COLO829 (cell line): Measurements from ENCODE around the gene CROCC.
"Not testable (repeated sequence)": the region's sequence is repeated elsewhere in the genome, so short reads cannot be mapped to it uniquely, and the experiment has no call there.

ENCODE experiments used
- DNase-seq: peaks from one replicate; pipeline ENCODE4 v3.0.0; 2012; ENCODE audit warnings: low spot score

The CROCC gene

DNA sequence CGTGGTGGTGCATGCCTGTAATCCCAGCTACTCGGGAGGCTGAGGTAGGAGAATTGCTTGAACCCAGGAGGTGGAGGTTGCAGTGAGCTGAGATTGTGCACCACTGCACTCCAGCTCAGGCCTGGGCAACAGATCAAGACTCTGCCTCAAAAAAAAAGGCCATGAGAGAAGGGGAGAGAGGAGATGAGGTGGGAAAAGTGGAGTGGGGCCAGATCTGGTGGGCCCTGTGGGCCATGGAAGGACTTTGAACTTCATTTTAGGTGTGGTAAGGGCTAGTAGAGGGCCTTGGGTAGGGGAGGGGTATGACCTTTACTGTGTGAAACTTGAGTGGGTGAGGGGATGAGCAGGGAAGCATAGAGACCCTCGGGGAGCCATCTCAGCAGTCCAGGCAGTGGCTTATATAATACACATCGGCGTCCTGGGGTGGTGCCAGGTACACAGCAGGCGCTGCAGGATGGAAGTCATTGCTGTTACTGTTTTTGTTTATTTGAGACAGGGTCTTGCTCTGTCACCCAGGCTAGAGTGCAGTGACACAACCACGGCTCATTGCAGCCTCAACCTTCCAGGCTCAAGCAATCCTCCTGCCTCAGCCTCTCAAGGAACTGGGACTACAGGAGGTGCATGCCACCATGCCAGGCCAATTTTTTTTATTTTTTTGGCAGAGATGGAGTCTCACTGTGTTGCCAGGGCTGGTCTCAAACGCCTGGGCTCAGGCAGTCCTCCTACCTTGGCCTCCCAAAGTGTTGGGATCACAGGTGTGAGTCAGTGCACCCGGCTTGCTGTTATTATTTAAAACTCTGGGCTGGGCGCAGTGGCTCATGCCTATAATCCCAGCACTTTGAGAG lies 5.5 kb upstream of the CROCC start:
- not testable (repeated sequence) for DNase-seq

DNA sequence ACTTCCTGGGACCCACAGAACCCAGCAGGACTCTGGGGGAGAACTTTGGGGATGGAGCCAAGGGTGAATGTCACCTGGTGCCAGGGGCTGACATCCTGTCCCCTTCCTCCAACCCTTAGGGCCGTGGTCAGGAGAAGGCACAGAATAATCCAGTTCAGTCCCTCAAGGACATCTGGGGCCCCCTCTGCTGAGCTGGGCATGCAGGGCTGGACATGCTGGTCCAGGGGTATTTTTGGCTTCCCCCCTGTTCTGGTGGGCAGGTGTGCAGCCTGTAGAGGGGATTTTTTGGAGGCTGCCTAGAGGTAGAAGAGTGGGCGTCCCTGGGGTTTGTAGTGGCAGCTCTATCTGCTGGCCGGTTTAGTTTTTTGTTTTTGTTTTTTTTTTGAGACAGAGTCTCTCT lies 3.4 kb upstream of the CROCC start:
- DNase-seq: no peak

DNA sequence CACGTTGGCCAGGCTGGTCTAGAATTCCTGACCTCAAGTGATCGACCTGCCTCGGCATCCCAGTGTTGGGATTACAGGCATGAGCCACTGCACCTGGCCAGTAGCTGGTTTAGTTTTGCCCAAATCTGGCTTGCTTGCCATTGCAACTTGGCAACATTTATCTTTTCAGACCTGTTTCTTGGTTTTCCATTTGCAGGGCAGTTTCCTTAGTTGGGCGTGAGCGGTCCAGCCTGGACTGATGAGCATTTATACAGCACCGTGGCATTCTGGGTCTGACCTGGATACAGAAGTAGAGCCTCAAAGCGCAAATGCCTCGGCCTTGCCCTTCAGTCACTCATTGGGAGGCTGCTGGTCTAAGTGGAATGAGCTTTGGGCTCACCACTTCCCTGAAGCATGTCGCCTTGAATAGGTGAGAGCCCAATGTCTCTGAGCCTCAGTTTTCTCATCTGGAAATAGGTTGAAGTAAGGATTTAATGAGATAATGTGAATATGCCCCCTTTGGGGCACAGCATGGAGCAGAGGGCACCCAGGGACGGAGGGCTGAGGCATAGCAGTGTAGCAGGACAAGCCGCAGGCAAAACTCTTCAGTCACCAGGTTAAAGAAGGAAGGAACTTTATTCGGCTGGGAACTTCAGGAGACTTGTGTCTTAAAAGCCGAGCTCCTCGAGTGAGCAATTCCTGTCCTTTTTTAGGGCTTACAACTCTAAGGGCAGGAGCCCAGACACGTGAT lies 2.6 kb upstream of the CROCC start:
- DNase-seq: not testable (repeated sequence)

DNA sequence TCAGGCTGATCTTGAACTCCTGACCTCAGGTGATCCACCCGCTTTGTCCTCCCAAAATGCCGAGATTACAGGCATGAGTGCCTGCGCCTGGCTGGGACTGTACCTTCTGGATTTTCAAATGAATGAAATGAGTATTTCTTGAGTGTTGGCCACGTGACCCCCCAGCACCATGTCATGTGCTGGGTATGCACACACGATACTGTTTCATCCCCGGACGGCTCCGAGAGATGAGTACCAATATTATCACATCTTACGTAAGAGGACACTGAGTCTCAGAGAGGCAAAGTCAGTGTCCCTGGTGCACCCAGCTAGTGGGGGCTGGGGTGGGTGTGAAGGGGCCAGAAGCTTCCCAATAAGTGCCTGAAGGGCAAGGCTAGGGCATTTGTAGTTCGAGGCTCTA lies 780 bp upstream of the CROCC start:
- DNase-seq: no peak

DNA sequence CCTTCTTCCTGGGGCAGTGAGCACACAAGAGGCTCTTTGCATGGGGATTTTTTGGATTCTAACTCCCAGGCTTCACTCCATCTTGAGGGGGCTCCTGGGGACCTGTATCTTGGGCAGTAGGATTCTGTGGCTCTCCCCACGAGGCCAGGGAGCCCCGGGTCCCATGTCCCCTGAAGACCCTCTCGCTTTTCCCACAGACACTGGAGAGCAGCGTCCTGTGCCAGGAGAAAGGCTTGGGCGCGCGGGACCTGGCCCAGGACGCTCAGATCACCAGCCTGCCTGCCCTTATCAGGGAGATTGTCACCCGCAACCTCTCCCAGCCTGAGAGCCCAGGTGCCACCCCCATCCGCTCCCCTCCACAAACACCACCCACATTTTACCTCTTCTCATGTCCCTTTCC lies 735 bp downstream of the CROCC start:
- DNase-seq: no peak

DNA sequence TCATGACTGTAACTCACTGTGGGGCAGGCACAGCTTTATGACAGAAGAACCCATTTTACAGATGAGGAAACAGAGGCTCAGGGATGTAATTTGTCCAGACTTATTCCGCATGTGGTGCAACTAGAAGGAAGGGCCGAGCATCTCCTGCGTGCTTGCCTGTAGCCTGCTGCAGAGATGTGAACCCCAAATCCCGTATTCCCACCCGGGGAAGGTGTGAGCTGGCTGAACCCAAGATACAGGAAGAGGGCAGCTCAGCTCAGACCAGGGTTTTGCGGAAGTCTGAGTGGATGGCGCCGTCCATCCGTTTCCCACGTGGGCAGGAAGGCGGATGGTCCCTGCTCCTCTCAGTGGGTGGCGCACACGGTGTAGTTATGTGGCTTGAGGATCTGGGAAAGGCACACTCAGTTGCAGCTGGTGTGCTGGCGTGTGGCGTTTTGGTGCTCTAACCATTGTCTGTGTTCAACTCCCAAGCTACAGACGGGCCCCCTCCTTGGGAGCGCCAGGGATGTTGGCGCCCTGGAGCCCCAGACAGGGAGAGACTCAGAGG lies 1.2 kb downstream of the CROCC start:
- DNase-seq: no peak

DNA sequence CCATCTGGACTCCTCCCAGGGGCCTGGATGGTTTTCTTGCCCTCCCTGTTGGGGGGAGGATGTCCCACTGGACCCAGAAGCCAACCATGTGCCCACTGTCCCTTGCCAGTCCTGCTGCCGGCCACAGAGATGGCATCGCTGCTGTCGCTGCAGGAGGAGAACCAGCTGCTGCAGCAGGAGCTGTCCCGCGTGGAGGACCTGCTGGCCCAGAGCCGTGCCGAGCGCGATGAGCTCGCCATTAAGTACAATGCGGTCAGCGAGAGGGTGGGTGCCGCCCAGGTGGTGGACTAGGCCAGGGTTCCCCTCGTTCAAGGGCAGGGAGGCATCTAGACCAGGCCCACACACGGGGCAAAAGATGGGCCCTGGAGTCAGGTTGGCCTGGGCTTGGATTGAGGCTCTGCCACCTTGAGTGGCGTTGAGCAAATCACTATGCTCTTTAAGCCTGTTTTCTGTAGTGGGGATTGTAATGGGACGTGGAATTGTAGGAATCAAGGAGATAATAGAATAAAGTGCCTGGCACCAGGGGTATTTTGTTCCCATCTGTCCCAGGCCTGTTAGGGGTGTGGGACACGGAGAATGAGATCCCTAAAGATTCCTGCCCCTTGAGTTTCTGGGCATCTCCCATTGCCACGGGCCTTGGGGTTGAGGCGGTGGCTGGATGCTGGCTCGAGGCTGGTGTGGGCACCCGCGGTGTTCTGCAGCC lies 2.6 kb downstream of the CROCC start:
- DNase-seq: no peak

DNA sequence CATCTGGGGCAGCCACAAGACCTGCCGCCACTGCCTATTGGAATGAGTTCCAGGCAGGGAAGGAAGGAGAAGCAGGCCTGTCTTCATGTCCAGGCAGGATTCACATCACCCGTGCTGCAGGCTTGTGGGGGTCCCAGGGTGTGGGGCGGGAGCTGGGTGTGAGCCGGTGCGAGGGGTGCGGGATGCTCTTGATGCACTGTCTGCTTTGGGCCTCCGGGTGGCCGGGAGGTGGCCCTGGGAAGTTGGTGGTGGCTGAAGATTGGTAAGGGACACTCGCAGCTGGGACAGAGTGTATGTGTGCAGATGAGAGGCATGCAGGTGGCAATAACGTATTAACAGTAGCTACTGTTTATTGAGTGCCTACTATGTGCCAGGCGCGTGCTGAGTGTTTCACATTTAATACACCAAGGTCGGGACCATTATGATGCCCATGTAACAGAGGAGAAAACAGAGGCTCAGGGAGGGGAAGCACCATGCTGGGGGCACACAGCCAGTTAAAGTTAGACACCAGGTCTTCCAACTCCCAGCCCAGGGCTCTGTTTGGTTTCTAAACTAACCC lies 3.3 kb downstream of the CROCC start:
- DNase-seq: no peak

DNA sequence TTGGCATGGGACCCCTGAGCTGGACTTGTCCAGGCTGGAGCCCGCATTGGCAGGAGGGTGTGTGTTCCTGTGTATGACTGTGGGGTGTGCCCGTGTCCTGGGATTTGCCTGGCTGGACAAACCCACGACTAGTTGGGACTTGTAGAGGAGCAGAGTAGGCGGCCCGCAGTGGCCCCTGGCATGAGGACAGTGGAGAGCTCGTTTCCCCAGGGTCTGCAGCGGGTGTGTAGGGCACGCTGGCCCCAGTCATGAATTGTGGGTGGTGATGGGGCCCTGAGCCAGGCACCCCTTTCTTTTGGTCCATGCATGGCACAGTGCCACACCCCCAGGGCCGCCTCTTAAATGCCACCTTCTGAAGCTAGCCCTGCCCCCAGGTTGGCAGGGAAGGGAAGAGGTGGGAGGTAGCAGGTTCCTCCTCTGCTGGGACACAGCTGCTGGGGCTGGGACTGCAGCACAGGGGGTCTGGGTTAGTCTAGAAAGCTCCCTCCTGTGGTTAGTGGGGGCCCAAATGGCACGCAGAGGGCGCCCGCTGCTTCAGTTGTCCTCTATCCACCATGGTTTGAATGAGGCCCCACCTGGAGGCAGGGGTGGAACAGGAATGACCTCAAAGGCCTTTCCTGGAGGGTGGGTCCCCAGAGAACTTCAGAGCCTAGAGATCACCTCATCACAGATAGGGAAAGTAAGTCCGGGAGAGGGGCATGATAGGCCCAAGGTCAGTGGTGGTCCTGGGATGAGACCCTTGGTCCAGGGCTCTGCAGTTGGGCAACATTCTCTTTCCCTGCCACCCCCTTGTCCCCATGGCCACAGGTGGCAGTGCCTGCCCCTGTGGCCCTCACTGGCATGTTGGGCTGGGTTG lies 4.1 kb downstream of the CROCC start:
- DNase-seq: no peak

DNA sequence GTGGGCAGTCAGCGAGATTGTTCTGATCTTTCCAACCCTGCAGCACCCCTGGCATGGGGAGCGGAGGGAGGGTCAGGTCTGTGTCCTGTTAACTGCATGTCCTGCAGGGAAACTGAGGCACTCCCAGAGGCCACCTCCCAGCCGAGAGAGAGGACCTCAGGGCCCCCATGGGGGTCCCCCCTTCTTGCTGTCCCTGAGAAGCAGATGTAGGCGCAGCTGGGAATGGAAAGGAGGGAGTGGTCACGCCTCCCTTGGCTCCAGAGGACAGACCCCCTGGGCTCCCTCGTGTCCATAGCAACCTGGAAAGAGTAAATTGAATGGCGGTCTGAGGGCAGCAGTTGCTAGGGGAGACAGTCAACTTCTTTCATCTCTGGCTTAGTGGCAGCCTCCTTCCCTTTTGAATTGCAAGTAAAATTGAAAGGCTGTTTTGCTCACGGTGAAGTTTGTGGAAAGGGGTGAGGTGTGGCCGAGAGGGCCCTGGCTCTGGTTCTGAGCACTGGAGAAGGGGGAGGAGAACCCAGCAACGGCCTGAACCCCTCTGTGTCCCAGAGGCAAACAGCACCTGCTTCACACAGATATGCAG lies 4.9 kb downstream of the CROCC start:
- DNase-seq: no peak

DNA sequence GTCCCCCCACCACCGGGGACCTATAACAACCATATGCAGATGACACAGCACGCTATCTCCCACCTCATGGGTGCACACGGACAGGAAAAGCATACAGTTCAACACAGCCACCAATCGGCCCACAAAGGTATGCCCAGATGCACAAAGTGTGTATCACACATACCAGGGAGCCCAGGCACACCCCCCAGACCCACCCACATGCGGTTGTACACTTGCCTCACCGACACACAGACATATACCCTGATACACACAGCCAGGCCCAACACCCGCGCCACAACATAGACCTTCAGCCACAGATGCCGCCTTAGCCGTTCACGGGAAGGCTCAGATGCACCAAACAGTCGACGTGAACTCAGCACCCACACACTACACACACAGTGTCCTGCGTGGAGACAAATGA lies 5.5 kb downstream of the CROCC start:
- DNase-seq: no peak

DNA sequence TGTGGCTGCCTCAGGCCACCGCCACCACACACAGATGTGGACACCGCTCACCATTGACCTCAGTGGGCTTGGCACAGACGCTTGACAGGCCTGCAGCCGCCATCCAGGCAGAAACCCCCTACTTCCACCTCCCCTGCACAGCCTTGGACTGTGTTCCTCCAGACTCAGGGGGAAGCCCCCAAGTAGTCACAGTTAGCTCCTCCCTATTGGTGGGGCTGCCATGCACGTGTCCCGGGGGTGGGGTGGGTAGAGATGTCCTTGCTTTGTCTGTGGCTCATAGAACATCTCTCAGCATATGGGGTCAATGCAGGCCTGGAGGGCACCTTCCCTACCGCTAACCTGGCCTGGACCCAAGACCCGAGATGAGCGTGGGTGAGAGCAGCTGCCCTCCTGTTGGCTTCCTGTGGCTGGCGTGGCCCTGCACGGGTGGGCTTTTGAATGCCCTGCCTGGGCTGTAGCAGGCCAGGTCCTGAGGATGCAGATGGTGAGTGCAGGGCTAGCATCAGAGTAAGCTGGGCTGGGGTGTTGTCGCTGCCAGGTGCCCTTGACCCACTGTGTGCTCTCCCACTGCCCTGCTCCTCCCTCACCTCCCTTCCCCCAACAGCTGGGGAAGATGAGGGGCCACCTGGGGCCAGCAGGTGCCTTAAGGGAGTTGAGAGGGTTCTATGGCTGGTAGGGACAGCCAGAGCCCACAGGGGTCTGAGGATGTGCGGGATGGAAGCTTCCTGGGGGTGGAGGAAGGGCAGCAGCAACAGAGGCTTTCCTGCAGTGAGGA lies 6.2 kb downstream of the CROCC start:
- no peak for DNase-seq

DNA sequence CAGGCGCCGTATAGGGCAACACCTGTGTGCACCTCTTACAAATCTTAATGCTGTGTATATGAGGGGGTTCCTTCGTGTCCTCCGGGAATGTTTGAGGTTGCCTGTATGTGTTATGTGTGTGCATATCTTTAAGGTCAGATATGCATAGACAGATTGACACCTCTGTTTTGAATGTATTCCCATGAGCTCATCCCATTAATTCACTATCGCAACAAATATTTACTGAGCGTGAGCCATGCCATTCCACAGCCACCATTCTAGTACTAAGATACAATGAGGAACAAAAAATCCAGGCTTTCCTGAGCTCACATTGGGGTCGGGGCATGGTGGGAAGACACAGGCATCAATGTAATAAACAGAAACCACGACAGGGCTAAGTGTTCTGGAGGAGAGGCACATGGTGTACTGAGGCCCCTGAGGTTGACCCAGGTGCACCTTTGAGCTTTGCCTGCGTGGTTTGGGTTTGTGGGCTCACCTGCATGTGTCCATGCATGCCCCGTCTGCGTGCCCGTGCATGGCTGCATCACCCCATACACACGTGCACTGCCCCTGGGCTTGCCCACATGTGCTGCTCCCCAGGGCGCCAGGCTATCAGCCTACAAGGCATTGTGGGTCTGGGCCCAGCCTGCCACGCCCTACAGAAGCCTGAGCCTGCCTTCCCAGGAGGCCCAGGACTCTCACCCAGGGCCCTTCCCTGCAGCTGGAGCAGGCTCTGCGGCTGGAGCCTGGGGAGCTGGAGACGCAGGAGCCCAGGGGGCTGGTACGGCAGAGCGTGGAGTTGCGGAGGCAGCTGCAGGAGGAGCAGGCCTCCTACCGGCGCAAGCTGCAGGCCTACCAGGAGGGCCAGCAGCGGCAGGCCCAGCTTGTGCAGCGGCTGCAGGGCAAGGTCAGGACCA lies 7.7 kb downstream of the CROCC start:
- not testable (repeated sequence) for DNase-seq

DNA sequence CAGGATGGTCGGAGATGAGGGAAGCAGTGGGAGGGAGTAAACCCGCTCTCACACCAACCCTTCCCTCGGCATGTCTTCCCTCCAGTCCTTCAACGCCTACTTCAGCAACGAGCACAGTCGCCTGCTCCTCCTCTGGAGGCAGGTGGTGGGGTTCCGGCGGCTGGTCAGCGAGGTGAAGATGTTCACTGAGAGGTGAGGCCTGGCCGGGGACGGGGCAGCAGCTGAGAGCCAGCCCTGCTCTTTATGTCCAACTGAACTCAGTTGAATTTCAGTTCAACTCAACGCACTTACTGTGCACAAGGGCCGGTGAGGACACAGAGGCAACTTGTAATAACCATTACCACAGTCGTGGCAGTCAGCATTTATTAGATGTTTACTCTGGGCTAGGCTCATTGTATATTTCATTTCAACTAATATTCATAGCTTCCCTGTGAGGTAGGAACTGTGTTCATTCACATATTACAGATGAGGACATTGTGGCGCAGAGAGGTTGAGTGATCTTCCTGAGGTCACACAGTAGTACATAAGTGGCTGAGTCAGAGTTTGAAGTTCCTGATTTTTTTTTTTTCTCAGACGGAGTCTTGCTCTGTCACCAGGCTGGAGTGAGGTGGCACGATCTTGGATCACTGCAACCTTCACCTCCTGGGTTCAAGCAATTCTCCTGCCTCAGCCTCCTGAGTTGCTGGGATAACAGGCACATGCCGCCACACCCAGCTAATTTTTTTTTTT lies 9.6 kb downstream of the CROCC start:
- DNase-seq: not testable (repeated sequence)

DNA sequence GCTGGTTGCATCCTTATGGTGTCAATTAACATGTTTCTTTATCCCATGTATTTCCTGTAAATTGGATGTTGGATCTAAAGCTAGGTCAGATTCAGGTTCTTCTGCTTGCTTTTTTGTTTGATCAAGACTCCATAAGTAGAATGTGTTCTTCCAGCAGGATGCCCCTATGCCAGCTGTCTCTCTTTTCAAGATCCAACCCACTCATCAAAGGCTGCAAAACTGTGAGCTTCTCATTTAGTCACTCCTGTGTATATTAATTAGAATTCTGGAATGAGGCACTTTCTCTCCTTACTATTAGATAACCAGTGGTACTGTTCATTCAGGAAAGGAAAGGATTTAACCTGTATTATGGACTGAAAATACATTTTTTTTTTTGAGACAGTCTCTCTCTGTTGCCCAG lies 12.2 kb downstream of the CROCC start:
- not testable (repeated sequence) for DNase-seq

DNA sequence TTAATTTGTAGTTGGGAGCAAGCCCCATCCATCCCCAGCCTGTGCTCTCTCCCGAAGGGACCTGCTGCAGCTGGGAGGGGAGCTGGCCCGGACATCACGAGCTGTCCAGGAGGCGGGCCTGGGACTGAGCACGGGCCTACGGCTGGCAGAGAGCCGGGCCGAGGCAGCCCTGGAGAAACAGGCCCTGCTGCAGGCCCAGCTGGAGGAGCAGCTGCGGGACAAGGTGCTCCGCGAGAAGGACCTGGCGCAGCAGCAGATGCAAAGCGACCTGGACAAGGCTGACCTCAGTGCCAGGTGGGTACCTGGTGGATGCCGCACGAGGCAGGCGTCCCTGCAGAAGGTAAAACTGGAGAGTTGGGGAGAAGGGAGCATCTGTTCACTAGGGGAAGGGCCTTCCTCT lies 14.8 kb downstream of the CROCC start:
- not testable (repeated sequence) for DNase-seq

DNA sequence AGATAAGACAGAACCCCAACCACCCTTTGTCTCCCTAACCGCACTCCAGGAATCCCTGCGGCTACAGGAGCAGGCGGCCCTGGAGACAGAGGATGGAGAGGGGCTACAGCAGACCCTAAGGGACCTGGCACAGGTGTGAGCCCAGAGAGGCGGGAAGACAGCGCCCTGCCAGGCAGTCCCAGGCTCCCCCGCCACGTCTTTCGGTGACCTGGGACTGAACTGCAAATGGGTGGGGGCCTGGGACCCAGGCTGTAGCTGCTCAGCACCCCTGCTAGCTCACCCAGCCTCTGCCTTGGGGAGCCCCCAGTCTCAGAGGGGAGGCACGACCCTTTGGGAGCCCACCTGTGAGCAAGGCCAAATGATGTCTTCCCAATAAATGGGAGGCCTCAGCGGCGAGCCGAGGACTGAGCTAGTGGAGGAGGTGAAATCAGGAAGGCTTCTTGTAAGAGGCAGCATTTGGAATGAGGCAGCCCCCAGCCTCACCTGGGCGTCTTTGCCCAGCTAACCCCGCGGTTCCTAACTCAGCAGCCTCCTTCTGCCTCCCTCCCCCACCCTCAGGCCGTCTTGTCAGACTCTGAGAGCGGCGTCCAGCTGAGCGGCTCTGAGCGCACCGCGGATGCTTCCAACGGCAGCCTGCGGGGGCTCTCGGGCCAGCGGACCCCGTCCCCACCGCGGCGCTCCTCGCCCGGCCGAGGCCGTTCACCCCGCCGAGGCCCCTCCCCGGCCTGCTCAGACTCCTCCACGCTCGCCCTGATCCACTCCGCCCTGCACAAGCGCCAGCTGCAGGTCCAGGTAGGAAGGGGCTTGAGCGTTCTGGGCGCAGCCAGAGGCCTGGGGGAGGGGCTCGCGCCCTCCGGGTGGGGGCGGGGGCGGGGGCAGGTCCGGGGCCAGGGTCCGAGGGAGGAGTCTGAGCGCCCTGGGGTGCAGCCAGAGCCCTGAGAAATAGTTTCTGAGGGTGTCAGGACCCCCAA lies 16.9 kb downstream of the CROCC start:
- no peak for DNase-seq
